IPS DF 4.7 (cell line): Measurements from ENCODE around the gene CNTNAP2.

Experiments used
- DNase-seq: peaks from one replicate; pipeline ENCODE4 v3.0.0-alpha.2; 2013; ENCODE audit warnings: low spot score; ENCODE audit errors: extremely low read depth

CNTNAP2 gene

GRCh38 chr7:148173369-148173768, 2056.8 kb downstream of the CNTNAP2 start:
- DNase-seq, result no peak

DNA sequence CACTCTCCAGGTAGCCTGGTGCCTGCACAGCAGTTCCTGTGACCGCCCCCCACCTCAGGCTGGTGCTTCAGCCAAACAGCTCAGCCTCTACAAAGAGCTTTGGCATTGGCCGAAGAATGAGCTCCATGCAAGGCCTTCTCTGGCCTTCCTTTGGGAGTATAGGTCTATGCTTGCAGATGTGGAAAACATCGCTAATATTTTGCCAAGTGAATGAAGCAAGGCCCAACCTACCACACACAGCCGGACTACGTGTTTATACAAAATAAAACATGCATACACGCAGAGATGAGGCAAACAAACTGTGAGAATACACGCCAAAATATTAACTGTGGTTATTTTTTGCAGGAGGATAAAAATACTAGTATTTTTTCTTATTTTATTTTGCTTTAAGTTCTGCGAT, 2057.8 kb downstream of the CNTNAP2 start:
- DNase-seq, result no peak

DNA sequence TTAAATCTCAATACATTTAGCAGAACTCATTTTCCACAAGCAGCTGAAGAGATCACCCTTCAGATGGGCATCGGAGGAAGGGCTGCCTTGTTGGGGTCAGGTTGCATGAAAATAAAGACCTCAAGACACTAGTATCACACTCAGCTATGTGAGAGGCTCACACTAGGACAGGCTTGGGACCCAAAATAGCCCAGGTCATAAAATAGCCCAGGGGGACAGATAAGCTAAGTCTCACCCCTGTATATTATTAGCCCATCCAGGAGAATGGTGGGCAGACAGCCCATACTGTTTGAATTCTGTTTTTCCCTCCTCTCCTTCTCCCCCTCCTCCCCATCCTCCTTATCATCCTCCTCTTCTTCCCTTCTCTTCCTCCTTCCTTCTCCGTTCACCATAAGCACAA, 2058.9 kb downstream of the CNTNAP2 start:
- no peak for DNase-seq

- no peak for DNase-seq
These were observed 2061.4 kb downstream of the CNTNAP2 start for GRCh38 chr7:148177972-148178371.

- DNase-seq, result no peak
These were observed 2063.5 kb downstream of the CNTNAP2 start for GRCh38 chr7:148180075-148180474.

- DNase-seq, result no peak
These were observed 2065.7 kb downstream of the CNTNAP2 start for GRCh38 chr7:148182264-148182663.

DNA sequence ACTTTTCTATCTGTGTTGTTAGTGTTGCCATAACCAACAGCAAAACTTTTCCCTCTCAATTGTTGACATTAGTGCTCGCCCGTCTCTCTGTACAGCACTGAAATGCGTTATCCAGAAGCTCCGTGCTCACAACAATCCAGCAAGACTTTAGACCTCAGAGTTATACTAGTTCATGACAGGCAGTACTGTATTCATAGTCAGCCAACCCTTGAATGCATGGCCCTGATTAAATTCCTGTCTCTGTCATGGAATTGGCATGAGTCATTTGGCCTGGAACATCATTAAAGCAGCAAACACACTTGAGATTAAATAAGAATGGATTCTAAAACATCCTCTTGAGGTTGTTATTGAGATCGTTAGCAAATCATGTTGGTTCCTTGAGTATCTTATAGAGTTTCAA, 2068.4 kb downstream of the CNTNAP2 start:
- no peak for DNase-seq

DNA sequence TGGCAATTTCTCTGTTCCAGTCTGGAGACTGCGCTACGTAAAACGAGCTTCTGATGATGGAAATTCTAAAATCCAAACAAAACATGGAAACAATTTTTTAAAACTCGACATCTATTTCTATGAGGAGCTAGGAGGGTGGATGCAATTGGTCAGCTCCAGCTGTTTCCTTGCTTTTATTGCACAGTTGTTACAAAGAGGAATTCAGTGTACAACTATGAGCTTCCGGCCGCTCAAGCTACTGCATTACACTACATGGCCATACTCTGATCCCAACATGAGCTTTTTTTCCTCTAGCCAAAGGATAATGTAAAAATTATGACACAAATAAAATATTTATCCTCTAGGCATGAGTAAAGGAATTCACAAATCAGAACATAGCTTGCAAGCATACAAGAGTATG, 2070.9 kb downstream of the CNTNAP2 start:
- no peak for DNase-seq

DNA sequence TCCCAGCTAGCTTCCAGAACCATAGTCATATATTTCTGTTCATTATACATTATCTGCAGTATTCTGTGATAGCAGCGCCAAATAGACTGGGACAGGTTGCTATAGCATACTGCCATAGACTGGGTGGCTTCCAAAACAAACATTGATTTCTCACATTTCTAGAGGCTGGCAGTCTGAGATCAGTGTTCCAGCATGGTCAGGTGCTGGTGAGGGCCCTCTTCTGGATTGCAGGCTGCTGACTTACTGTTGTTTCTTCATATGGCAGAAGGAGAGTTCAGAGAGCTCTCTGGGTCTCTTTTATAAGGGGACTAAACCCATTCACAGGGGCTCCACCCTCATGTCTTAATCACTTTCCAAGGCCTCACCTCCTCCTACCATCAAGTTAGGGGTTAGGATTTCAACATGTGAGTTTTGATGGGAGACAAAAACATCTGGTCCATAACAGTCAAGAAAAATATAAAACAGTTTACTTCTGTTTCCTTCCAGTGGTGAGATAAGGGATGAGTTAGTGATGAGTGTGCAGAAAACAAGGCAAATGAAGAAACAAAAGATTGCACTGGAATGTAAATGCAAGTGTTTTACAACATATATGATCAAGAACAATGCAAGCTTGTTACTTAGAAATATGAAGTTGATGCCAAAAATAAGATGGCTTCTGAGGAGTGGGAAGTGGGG, 2074.9 kb downstream of the CNTNAP2 start:
- DNase-seq, result no peak

DNA sequence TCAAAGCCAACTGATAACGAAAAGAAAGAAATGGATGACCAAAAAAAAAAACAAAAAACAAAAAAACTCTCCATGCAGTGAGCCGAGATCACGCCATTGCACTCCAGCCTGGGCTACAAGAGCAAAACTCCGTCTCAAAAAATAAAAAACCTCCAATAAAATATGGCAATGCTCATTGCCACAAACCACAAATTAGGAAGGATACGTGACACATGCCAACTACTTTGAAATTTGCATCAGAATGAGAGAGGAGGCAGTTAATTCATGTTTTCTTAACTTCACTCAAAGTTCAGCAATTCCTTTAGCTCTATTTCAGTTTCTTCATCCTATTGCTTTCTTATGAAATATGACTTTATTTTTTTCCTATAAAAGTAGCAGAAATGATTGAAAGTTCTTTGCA, 2075.9 kb downstream of the CNTNAP2 start:
- DNase-seq, result no peak

DNA sequence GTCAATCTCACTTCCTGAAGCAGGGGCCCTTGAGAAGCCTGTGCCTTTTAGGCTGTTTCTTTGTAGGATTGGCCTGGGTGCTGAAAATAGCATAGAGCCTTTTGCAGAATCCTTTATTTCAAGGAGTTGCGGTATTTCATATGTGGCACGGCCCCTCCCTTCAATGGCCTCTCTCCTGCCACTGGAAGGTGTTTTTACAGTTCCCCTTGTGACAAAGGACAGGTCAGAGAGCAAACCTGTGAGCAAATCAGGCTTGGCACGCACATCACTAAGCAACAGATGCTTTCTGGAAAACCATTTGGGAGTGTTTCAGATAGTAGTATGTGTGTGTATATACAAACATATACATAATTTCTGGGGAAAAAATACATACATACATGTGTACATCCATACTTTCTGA, 2085.4 kb downstream of the CNTNAP2 start:
- no peak for DNase-seq

- no peak for DNase-seq
These were observed 2088.2 kb downstream of the CNTNAP2 start for GRCh38 chr7:148204639-148205304.

DNA sequence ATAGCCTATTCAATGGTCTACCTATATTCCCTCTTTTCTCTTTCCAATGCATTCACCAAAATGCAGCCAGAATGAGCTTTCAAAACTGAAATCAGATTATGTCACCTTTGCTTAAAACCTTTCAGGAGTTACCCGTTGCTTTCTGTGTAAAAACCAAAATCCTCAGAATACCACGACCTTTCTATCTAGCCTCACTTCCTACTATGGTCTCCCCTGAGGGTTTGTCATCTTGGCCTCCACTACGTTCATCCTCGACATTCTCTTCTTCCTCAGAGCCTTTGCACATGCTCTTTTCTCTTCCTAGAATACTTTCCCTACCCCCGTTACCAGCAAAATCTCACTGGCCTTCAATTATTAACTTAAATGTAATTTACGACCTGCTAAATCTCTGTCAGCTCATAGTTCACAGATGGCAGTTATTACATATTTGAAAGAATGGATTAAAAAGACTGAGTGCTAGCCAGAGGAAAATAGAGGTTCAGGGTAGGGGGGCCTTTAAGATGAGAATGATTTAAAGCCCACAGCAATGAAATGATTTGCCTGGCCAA, 2093.1 kb downstream of the CNTNAP2 start:
- DNase-seq, result no peak

DNA sequence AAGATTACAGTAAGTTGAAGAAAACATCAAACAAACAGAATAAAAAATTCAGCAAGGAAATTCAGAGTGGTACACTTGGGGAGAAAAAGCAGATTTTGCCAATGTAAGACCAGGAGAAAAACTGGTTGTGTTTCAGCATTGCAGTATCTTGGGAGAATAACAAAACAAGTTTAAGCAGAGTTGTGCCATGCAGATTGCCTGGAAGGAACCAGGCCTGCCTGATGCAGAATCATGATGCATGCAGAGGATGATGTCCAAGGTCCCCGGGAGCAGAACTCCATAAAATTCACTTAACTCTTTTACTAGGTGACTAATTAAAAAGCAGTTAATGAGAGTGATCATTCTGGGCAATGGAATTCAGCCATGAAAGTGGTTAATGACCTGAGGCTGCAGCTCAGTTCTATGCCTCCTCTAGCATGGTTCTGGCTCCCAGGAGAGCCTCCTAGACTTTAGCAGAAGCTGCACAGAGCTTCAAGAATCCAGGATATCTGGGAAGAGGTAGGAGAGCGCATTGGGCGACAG, 2094.3 kb downstream of the CNTNAP2 start:
- no peak for DNase-seq

DNA sequence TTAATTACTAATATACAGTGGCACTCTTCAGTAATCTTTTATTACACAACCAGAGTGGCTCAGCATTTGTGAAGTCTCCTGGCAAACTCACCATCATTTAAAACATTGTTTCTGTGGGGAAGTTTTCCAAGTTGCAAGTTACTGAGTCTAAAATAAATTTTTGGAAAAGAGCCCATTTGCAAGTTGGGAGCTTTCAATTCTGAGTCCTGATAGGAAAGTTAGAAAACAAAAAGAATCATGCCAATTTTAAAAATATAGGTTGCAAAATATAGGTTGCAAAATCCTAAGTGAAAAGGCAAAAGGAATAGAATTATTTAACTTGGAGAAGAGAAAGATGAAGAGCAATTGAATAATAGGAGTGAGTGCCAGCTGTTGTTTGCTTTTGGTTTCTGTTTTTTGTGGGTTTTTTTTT, 2095.1 kb downstream of the CNTNAP2 start:
- no peak for DNase-seq

DNA sequence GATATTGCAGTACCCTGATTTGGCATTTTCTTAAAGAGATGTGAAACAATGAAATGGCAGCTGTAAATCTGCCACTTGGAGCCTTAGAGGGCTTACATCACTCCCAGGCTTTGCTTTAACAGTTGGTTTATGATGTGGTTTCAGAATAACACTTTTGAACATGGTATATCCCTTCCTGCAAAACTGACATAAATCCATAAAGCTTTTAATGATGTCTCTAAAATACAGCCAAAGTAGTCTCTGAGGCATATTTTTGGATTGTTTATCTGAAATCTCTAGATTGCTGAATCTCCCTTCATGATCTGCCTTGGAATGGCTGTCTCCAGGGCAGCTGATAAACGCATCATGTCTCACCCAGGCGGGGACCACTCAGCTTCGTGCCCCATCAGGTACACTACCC, 2096.1 kb downstream of the CNTNAP2 start:
- no peak for DNase-seq

DNA sequence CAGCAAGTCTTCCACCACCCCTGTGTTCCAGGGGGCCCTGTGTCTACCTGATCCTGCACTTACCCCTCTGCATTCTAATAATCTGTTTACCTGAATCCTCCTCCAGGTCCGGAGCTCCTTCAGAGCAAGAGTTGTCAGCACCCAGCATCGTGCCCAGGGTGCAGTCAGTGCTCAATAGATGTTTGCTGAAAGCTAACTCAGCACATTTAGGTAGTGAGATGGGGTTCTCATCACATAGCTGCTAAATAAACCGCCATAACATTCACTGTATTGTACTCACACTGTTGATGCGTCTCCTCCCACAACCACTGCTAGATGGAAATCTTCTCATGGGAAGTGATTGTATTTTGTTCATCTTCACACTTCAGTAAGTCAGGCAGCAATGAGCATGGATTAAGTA, 2097.5 kb downstream of the CNTNAP2 start:
- no peak for DNase-seq

GRCh38 chr7:148218603-148219002, 2102.0 kb downstream of the CNTNAP2 start:
- DNase-seq, result no peak

DNA sequence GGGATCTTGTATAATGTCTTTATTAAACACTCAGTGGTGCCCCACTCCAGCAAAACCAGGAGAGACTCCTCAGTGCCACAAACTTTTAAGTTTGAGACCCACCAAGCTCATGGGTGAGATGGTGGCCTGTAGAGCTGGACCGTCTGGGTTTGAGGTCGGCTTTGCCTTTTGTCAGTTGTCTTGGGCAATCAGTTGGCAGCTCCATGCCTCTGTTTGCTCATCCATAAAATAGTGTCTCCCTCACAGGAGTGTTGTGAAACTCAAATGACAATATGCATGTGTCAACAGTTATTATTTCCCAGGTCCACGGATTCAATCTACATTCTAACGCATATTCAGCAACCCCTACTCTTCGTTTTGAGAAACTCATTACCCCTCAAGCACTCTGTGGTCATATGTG, 2106.1 kb downstream of the CNTNAP2 start:
- DNase-seq, result no peak

DNA sequence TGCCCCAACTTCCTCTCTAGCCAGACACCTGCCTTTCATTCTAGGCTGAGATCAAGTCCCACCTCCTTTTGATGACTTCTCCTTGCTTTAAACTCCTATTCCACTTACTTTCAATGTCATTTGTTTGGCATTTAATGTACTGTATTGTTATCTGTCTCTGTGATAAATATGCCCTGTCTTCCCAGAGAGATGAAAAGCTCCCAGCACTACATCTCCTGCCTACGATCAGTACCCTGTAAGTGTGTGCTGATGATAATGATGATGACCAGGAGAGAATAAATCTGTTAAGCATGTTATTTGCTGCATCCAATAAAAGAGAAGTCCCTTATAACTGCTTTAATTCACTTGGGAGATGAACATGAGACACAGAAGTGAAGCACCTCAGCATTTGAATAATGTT, 2106.6 kb downstream of the CNTNAP2 start:
- no peak for DNase-seq

- no peak for DNase-seq
These were observed 2107.1 kb downstream of the CNTNAP2 start for GRCh38 chr7:148223738-148224137.

DNA sequence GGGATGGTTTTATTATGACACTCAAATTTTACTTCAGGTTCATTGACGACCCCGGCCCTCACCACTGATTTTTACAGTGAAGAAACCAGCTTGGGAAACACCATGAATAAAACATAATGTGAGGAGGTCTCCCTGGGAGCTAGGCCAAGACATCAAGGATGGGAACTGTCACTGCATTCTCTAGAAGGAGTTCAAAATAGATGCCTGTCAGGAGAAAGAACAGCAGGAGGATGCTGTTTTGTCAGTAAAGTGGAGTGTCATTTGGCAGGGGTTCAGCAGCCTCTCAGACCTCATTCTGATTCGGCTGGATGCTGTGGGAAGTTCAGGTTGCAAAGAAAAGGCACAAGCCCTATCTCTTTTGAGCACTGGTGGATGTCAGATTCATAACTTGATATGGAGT, 2113.7 kb downstream of the CNTNAP2 start:
- no peak for DNase-seq

DNA sequence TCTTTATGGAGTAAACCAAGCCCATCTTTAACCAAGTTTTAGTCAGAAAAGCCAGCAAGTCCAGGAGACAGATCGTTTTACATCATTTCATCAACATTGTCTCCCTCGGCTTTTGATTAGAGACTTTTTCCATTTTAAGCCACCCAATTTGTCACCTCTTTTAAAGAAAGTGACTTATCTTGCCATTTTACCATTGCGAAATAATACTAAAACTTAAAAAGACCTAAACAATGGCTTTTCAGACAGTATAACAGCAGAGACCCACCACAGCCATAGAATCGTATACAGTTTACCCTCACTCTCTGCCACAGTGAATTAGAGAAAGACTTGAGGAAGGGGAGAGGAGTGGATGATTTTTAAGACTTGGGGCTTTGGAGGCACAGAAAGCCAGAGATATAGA, 2114.3 kb downstream of the CNTNAP2 start:
- no peak for DNase-seq
